ENCODE data around the gene KRT40.

The KRT40 gene

GRCh38 chr17:40951011-40951622 lies 33.0 kb downstream of the KRT40 start:
- no peak for DNase-seq (ENCODE audit: low read depth)

GRCh38 chr17:40950176-40950575 lies 34.0 kb downstream of the KRT40 start:
- DNase-seq (ENCODE audit: low read depth): no peak

- DNase-seq (ENCODE audit: low read depth): no peak
These were observed 34.7 kb downstream of the KRT40 start for GRCh38 chr17:40949418-40949817.

GRCh38 chr17:40947929-40948328 lies 36.2 kb downstream of the KRT40 start:
- DNase-seq (ENCODE audit: low read depth): no peak

- no peak for DNase-seq (ENCODE audit: low read depth)
These were observed 38.7 kb downstream of the KRT40 start for GRCh38 chr17:40945414-40945813.

GRCh38 chr17:40944531-40944930 lies 39.6 kb downstream of the KRT40 start:
- DNase-seq (ENCODE audit: low read depth): no peak

GRCh38 chr17:40942553-40942952 lies 41.6 kb downstream of the KRT40 start:
- no peak for DNase-seq (ENCODE audit: low read depth)

GRCh38 chr17:40940266-40940665 lies 43.9 kb downstream of the KRT40 start:
- DNase-seq (ENCODE audit: low read depth): no peak

- DNase-seq (ENCODE audit: low read depth): no peak
These were observed 45.1 kb downstream of the KRT40 start for GRCh38 chr17:40938981-40939380.

GRCh38 chr17:40937384-40937819 lies 46.7 kb downstream of the KRT40 start, which contains the start of gene KRT23:
Gene KRT23, minus strand, starts transcription at chr17:40937646. Its CDS starts 1,043 bp downstream, at chr17:40936603.
- DNase-seq (ENCODE audit: low read depth): no peak

GRCh38 chr17:40936976-40937375 lies 47.1 kb downstream of the KRT40 start:
- DNase-seq (ENCODE audit: low read depth): no peak

GRCh38 chr17:40936437-40936971 lies 47.6 kb downstream of the KRT40 start:
- no peak for DNase-seq (ENCODE audit: low read depth)

- DNase-seq (ENCODE audit: low read depth): no peak
These were observed 48.5 kb downstream of the KRT40 start for GRCh38 chr17:40935624-40936023.

- peak; percentile 49 for DNase-seq (ENCODE audit: low read depth)
These were observed 51.5 kb downstream of the KRT40 start for GRCh38 chr17:40932608-40933007.

- no peak for DNase-seq (ENCODE audit: low read depth)
These were observed 52.8 kb downstream of the KRT40 start for GRCh38 chr17:40931311-40931710.
